ENCODE measurements around the gene KPNA4. TPM values are rescaled to one million over a fixed set of nuclear protein-coding genes. Genes with fewer than 3 reads are reported as not detected.
A peak's percentile ranks its signal among the peaks of the same experiment; 100 is the strongest.

The KPNA4 gene
- polyA plus RNA-seq, 3 donors = 4.4 to 14.7 (median 4.5) TPM

- no peak for TF ChIP-seq CTCF (IDR thresholded peaks at IDR 0.05)
- no peaks in the 10 kb centered on the region for H3K27me3 ChIP-seq (ENCODE audit: control insufficient read depth in 2 of 2, insufficient read depth in 2 of 2, low read length in 2 of 2)
- H3K27ac ChIP-seq (ENCODE audit: low read depth in 1 of 2, low read length in 2 of 2) = no peak overlapping the region
- Mint-ChIP-seq H3K27me3 (ENCODE audit: low read depth in 3 of 3) (peaks cover 0 to 2% (median 2%) of the 10 kb centered on the region in 3 donors), H3K27ac (no peak overlapping the region), H3K9me3 (no peaks in the 10 kb centered on the region), H3K4me3 (no peak overlapping the region), H3K36me3 (no peaks in the 10 kb centered on the region), H3K4me1 (peaks cover 7% of the 10 kb centered on the region)
- peaks cover 3% of the 10 kb centered on the region in 2 donors for H3K4me1 ChIP-seq (ENCODE audit: control insufficient read depth in 1 of 2, insufficient read depth in 2 of 2, low read length in 2 of 2)
- no peaks in the 10 kb centered on the region for H3K79me2 ChIP-seq (ENCODE audit: insufficient read depth, low read length)
- H3K9me3 ChIP-seq (replicated peaks in 1 of 2; ENCODE audit: control insufficient read depth in 1 of 2, insufficient read depth in 1 of 2, low read length in 2 of 2) = no peaks in the 10 kb centered on the region
- H3K36me3 ChIP-seq (replicated peaks in 1 of 2; ENCODE audit: control insufficient read depth in 1 of 2, insufficient read depth in 2 of 2, low read length in 2 of 2) = no peaks in the 10 kb centered on the region
- no peaks in the 10 kb centered on the region for H4K20me1 ChIP-seq (ENCODE audit: insufficient read depth, low read length)
- no peak overlapping the region for H3K4me2 ChIP-seq (replicated peaks; ENCODE audit: extremely low read depth, low read length, poor library complexity, severe bottlenecking)
- intact Hi-C loops (cut with micrococcal nuclease) = no loop called here
- H2AFZ ChIP-seq (ENCODE audit: insufficient read depth, low read depth, low read length, poor library complexity, severe bottlenecking) = no peak overlapping the region
- H3K4me3 ChIP-seq (replicated peaks in 1 of 3; ENCODE audit: low read depth in 2 of 3, low read length in 3 of 3) = no peak overlapping the region
- no peak for DNase-seq
- H3K9ac ChIP-seq (ENCODE audit: insufficient read depth, low read length, poor library complexity, severe bottlenecking) = no peak overlapping the region
These were observed 75.2 kb downstream of the KPNA4 start for GRCh38 chr3:160490166-160490565.

GRCh38 chr3:160486459-160486869, 78.9 kb downstream of the KPNA4 start:
- peak overlapping the region in 2 of 3 experiments; percentile 77 to 94 for H3K4me3 ChIP-seq (replicated peaks in 1 of 3; ENCODE audit: low read depth in 2 of 3, low read length in 3 of 3)
- H3K4me3 Mint-ChIP-seq = peak overlapping the region; percentile 81 to 89

More at GRCh38 chr3:160486459-160486869, 78.9 kb downstream of the KPNA4 start:
- no peaks in the 10 kb centered on the region for H4K20me1 ChIP-seq (ENCODE audit: insufficient read depth, low read length)
- peaks cover 3 to 5% of the 10 kb centered on the region in 2 donors for H3K4me1 ChIP-seq (ENCODE audit: control insufficient read depth in 1 of 2, insufficient read depth in 2 of 2, low read length in 2 of 2)
- intact Hi-C loops (cut with micrococcal nuclease) = no loop called here
- H3K9me3 ChIP-seq (replicated peaks in 1 of 2; ENCODE audit: control insufficient read depth in 1 of 2, insufficient read depth in 1 of 2, low read length in 2 of 2) = no peaks in the 10 kb centered on the region
- peak; percentile 16 to 35 (median 27) for DNase-seq
- no peaks in the 10 kb centered on the region for H3K36me3 ChIP-seq (replicated peaks in 1 of 2; ENCODE audit: control insufficient read depth in 1 of 2, insufficient read depth in 2 of 2, low read length in 2 of 2)
- no peaks in the 10 kb centered on the region for H3K36me3 Mint-ChIP-seq
- no peaks in the 10 kb centered on the region for H3K27me3 ChIP-seq (ENCODE audit: control insufficient read depth in 2 of 2, insufficient read depth in 2 of 2, low read length in 2 of 2)
- peaks cover 9% of the 10 kb centered on the region for H3K4me1 Mint-ChIP-seq
- WGBS (ENCODE audit: insufficient coverage) = no CpG with 5 or more reads among the region's 2 CpGs
- no peak overlapping the region for H3K27ac Mint-ChIP-seq
- TF ChIP-seq CTCF (IDR thresholded peaks at IDR 0.05) = peak; percentile 60
- peak overlapping the region; percentile 54 for H3K9ac ChIP-seq (ENCODE audit: insufficient read depth, low read length, poor library complexity, severe bottlenecking)
- peak overlapping the region; percentile 83 for H3K4me2 ChIP-seq (replicated peaks; ENCODE audit: extremely low read depth, low read length, poor library complexity, severe bottlenecking)
- H2AFZ ChIP-seq (ENCODE audit: insufficient read depth, low read depth, low read length, poor library complexity, severe bottlenecking) = peak overlapping the region; percentile 51
- peaks cover 0 to 2% (median 2%) of the 10 kb centered on the region in 3 donors for H3K27me3 Mint-ChIP-seq (ENCODE audit: low read depth in 3 of 3)
- no peaks in the 10 kb centered on the region for H3K79me2 ChIP-seq (ENCODE audit: insufficient read depth, low read length)
- no peak overlapping the region for H3K27ac ChIP-seq (ENCODE audit: low read depth in 1 of 2, low read length in 2 of 2)
- H3K9me3 Mint-ChIP-seq = peaks cover 0 to 1% (median 0%) of the 10 kb centered on the region in 7 donors

All from CD14-positive monocyte (primary cell).